ENCODE measurements around the gene FAM174B.

The FAM174B gene

GRCh38 chr15:92599394-92599970 lies 56.1 kb downstream of the FAM174B start:
- no peak for DNase-seq (ENCODE audit: low read depth)

GRCh38 chr15:92597548-92597947 lies 58.0 kb downstream of the FAM174B start:
- DNase-seq (ENCODE audit: low read depth) = no peak

GRCh38 chr15:92596623-92597022 lies 59.0 kb downstream of the FAM174B start:
- no peak for DNase-seq (ENCODE audit: low read depth)

GRCh38 chr15:92595506-92596381 lies 59.8 kb downstream of the FAM174B start:
- DNase-seq (ENCODE audit: low read depth) = no peak

GRCh38 chr15:92591275-92591674 lies 64.3 kb downstream of the FAM174B start:
- DNase-seq (ENCODE audit: low read depth) = no peak

- DNase-seq (ENCODE audit: low read depth) = no peak
These were observed 68.6 kb downstream of the FAM174B start for GRCh38 chr15:92586966-92587365.

GRCh38 chr15:92586383-92586942 lies 69.1 kb downstream of the FAM174B start:
- no peak for DNase-seq (ENCODE audit: low read depth)

- DNase-seq (ENCODE audit: low read depth) = no peak
These were observed 71.5 kb downstream of the FAM174B start for GRCh38 chr15:92584105-92584504.

GRCh38 chr15:92583096-92584034 lies 72.2 kb downstream of the FAM174B start:
- no peak for DNase-seq (ENCODE audit: low read depth)

GRCh38 chr15:92582206-92582605 lies 73.4 kb downstream of the FAM174B start:
- no peak for DNase-seq (ENCODE audit: low read depth)

- no peak for DNase-seq (ENCODE audit: low read depth)
These were observed 74.6 kb downstream of the FAM174B start for GRCh38 chr15:92580933-92581445.

GRCh38 chr15:92580521-92580920 lies 75.1 kb downstream of the FAM174B start:
- DNase-seq (ENCODE audit: low read depth) = no peak

- DNase-seq (ENCODE audit: low read depth) = no peak
These were observed 75.6 kb downstream of the FAM174B start for GRCh38 chr15:92579931-92580470.

- no peak for DNase-seq (ENCODE audit: low read depth)
These were observed 76.1 kb downstream of the FAM174B start for GRCh38 chr15:92579486-92579885.

- no peak for DNase-seq (ENCODE audit: low read depth)
These were observed 77.3 kb downstream of the FAM174B start for GRCh38 chr15:92578096-92578835.

- no peak for DNase-seq (ENCODE audit: low read depth)
These were observed 78.9 kb downstream of the FAM174B start for GRCh38 chr15:92576597-92577200.

GRCh38 chr15:92574566-92574965 lies 81.0 kb downstream of the FAM174B start:
- no peak for DNase-seq (ENCODE audit: low read depth)

- DNase-seq (ENCODE audit: low read depth) = no peak
These were observed 81.4 kb downstream of the FAM174B start for GRCh38 chr15:92574161-92574560.

GRCh38 chr15:92571824-92572223 lies 83.8 kb downstream of the FAM174B start:
- DNase-seq (ENCODE audit: low read depth) = no peak

- no peak for DNase-seq (ENCODE audit: low read depth)
These were observed 85.2 kb downstream of the FAM174B start for GRCh38 chr15:92570391-92570790.
